IMR-90 (cell line): ENCODE results near the gene NRP1.

Experiments used
- BHLHE40 ChIP-seq: fragments of 150-350 bp; IDR thresholded peaks from 2 replicates; pipeline ENCODE4 v1.6.1; 2016; ENCODE audit warnings: mild to moderate bottlenecking, low read depth, low read length
- CEBPB ChIP-seq: IDR thresholded peaks from 2 replicates; pipeline ENCODE4 v1.6.1; 2012; ENCODE audit warnings: low read depth, low read length, improper control_type of control experiment
- CHD1 ChIP-seq: IDR thresholded peaks from 2 replicates; pipeline ENCODE4 v1.6.1; 2012; ENCODE audit warnings: low read depth, low read length, improper control_type of control experiment
- CTCF ChIP-seq: conservative IDR thresholded peaks from 2 replicates; pipeline ENCODE4 v1.5.1; 2012; ENCODE audit warnings: mild to moderate bottlenecking, low read depth, low read length, improper control_type of control experiment
- ELK1 ChIP-seq: fragments of 150-350 bp; IDR thresholded peaks from 2 replicates; pipeline ENCODE4 v1.6.1; 2016; ENCODE audit warnings: low read depth, mild to moderate bottlenecking, low read length, moderate library complexity, borderline replicate concordance
- MAFK ChIP-seq: IDR thresholded peaks from 2 replicates; pipeline ENCODE4 v1.6.1; 2012; ENCODE audit warnings: low read depth, low read length, improper control_type of control experiment
- MXI1 ChIP-seq: IDR thresholded peaks from 2 replicates; pipeline ENCODE4 v1.6.1; 2012; ENCODE audit warnings: low read depth, mild to moderate bottlenecking, low read length, moderate library complexity, borderline replicate concordance
- NFE2L2 ChIP-seq: fragments of 150-350 bp; IDR thresholded peaks from 2 replicates; pipeline ENCODE4 v1.6.1; 2016; ENCODE audit warnings: low read depth, mild to moderate bottlenecking, low read length
- POLR2A ChIP-seq: IDR thresholded peaks from 2 replicates; pipeline ENCODE4 v1.6.1; 2012; ENCODE audit warnings: mild to moderate bottlenecking, low read depth, low read length
- RCOR1 ChIP-seq: IDR thresholded peaks from 2 replicates; pipeline ENCODE4 v1.6.1; 2012; ENCODE audit warnings: mild to moderate bottlenecking, low read length, improper control_type of control experiment; ENCODE audit not compliant: insufficient replicate concordance
- RFX5 ChIP-seq: IDR thresholded peaks from 2 replicates; pipeline ENCODE4 v1.8.0; 2012; ENCODE audit warnings: low read depth, mild to moderate bottlenecking, low read length, moderate library complexity
- SMC3 ChIP-seq: fragments of 150-350 bp; IDR thresholded peaks from 2 replicates; pipeline ENCODE4 v1.6.1; 2016; ENCODE audit warnings: low read depth, mild to moderate bottlenecking, antibody characterized with exemption, low read length, moderate library complexity
- USF2 ChIP-seq: fragments of 150-350 bp; IDR thresholded peaks from 2 replicates; pipeline ENCODE4 v1.6.1; 2017; ENCODE audit warnings: mild to moderate bottlenecking, antibody characterized with exemption, low read length, low read depth

GRCh38 chr10:33311640-33312039, 22.8 kb downstream of the NRP1 start:
- no peak for TF ChIP-seq CTCF
- TF ChIP-seq BHLHE40, result no peak
- TF ChIP-seq RFX5, result no peak
- TF ChIP-seq CHD1, result no peak
- TF ChIP-seq MXI1, result no peak
- TF ChIP-seq POLR2A, result no peak
- TF ChIP-seq RCOR1, result no peak
- no peak for TF ChIP-seq SMC3
- no peak for TF ChIP-seq ELK1
- no peak for TF ChIP-seq CEBPB
- TF ChIP-seq USF2, result no peak
- TF ChIP-seq NFE2L2, result no peak
- no peak for TF ChIP-seq MAFK
